Tibial artery (tissue), 4 donors: Measurements from ENCODE around the gene ENTPD8.
"Not testable (repeated sequence)": the region's sequence is repeated elsewhere in the genome, so short reads cannot be mapped to it uniquely, and the experiment has no call there.

Experiments
- DNase-seq, 2 donors: peaks; one replicate each; pipeline ENCODE4 v3.0.0-alpha.2; 2019
- H3K27ac ChIP-seq, 2 donors: fragments of 200-600 bp; sonication (generic) in 1 of 2; 1 replicate in 1 of 2; 2 replicates in 1 of 2; pipeline ENCODE4 v1.5.1; 2018 to 2019; ENCODE audit warnings: mild to moderate bottlenecking in 1 of 2
- H3K27me3 ChIP-seq, 2 donors: fragments of 200-600 bp; sonication (generic) in 1 of 2; one replicate each; pipeline versions ENCODE4 v1.5.1 to v1.6.0; 2016 to 2019
- H3K36me3 ChIP-seq, 3 donors: fragments of 200-600 bp; sonication (generic) in 2 of 3; one replicate each; pipeline ENCODE4 v1.5.1; 2016 to 2019; ENCODE audit warnings: mild to moderate bottlenecking in 2 of 3
- H3K4me1 ChIP-seq, 4 donors: fragments of 200-600 bp; sonication (generic) in 2 of 4; 1 replicate in 3 of 4; 2 replicates in 1 of 4; pipeline ENCODE4 v1.5.1; 2016 to 2019
- H3K4me3 ChIP-seq, 2 donors: fragments of 200-600 bp; sonication (generic) in 1 of 2; 1 replicate in 1 of 2; 2 replicates in 1 of 2; pipeline ENCODE4 v1.5.1; 2018 to 2019; ENCODE audit warnings: mild to moderate bottlenecking in 2 of 2
- H3K9me3 ChIP-seq, 3 donors: fragments of 200-600 bp; sonication (generic) in 1 of 3; one replicate each; pipeline ENCODE4 v1.5.1; 2016 to 2019
- CTCF ChIP-seq, 2 experiments: fragments of 200-600 bp in 1 of 2; fragments of 450-650 bp in 1 of 2; IDR thresholded peaks; one replicate each; pipeline ENCODE4 v1.5.1; 2017 to 2019; ENCODE audit warnings: antibody characterized with exemption in 2 of 2, mild to moderate bottlenecking in 1 of 2, moderate library complexity in 1 of 2
- intact Hi-C: fragments of 100-400 bp; cut with DNase I; formaldehyde crosslinking; loops from one replicate; pipeline ENCODE4 v1.15.0; 2023; ENCODE audit warnings: low total_unique reads

Gene ENTPD8

GRCh38 chr9:137452006-137452760 lies 11.0 kb upstream of the ENTPD8 start:
- Histone ChIP-seq H3K36me3 (peaks cover 30 to 52% (median 47%) of the 10 kb centered on the region in 3 donors), H3K4me3 (no peak overlapping the region), H3K27me3 (no peaks in the 10 kb centered on the region), H3K27ac (no peak overlapping the region), H3K4me1 (peaks cover 0 to 37% (median 34%) of the 10 kb centered on the region in 4 donors), H3K9me3 (no peaks in the 10 kb centered on the region)
- TF ChIP-seq CTCF (IDR thresholded peaks at IDR 0.05), result no peak
- peak in 1 of 2 donors; percentile 65 for DNase-seq
- intact Hi-C loops, result no loop called here

DNA sequence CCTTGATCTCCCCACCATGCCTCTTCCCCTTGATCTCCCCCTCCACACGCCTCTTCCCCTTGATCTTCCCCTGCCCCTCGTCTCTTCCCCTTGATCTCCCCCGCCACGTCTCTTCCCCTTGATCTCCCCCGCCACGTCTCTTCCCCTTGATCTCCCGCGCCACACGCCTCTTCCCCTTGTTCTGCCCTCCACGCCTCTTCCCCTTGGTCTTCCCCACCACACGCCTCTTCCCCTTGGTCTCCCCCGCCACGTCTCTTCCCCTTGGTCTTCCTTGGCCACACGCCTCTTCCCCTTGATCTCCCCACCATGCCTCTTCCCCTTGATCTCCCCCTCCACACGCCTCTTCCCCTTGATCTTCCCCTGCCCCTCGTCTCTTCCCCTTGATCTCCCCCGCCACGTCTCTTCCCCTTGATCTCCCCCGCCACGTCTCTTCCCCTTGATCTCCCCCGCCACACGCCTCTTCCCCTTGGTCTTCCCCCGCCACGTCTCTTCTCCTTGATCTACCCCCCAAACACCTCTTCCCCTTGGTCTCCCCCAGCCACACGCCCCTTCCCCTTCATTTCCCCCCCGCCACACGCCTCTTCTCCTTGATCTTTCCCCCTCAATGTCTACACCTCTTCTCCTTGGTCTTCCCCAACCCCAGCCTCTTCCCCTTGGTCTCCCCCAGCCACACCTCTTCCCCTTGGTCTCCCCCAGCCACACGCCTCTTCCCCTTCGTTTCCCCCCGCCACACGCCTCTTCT lies 10.3 kb upstream of the ENTPD8 start:
- H3K9me3 ChIP-seq, H3K27me3 ChIP-seq, H3K27ac ChIP-seq, H3K4me3 ChIP-seq, intact Hi-C loops: not testable (repeated sequence)
- DNase-seq, result peak in 1 of 2 donors; percentile 46
- peaks cover 30 to 52% (median 45%) of the 10 kb centered on the region in 3 donors for H3K36me3 ChIP-seq
- peaks cover 0 to 30% (median 26%) of the 10 kb centered on the region in 4 donors for H3K4me1 ChIP-seq

DNA sequence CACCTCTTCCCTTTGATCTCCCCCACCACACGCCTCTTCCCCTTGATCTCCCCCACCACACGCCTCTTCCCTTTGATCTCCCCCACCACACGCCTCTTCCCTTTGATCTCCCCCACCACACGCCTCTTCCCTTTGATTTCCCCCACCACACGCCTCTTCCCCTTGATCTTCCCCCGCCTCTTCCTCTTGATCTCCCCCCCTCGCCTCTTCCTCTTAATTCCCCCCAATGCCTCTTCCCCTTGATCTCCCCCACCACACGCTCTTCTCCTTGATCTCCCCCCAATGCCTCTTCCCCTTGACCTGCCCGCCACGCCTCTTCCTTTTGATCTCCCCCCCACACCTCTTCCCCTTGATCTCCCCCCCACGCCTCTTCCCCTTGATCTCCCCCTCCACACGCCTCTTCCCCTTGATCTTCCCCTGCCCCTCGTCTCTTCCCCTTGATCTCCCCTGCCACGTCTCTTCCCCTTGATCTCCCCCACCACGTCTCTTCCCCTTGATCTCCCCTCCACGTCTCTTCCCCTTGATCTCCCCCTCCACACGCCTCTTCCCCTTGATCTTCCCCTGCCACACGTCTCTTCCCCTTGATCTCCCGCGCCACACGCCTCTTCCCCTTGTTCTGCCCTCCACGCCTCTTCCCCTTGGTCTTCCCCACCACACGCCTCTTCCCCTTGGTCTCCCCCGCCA lies 9.5 kb upstream of the ENTPD8 start:
- H3K4me3 ChIP-seq, intact Hi-C loops, H3K27ac ChIP-seq, H3K27me3 ChIP-seq, H3K9me3 ChIP-seq: not testable (repeated sequence)
- peaks cover 0 to 25% (median 19%) of the 10 kb centered on the region in 4 donors for H3K4me1 ChIP-seq
- H3K36me3 ChIP-seq, result peaks cover 26 to 46% (median 39%) of the 10 kb centered on the region in 3 donors
- peak in 1 of 2 donors; percentile 24 for DNase-seq

DNA sequence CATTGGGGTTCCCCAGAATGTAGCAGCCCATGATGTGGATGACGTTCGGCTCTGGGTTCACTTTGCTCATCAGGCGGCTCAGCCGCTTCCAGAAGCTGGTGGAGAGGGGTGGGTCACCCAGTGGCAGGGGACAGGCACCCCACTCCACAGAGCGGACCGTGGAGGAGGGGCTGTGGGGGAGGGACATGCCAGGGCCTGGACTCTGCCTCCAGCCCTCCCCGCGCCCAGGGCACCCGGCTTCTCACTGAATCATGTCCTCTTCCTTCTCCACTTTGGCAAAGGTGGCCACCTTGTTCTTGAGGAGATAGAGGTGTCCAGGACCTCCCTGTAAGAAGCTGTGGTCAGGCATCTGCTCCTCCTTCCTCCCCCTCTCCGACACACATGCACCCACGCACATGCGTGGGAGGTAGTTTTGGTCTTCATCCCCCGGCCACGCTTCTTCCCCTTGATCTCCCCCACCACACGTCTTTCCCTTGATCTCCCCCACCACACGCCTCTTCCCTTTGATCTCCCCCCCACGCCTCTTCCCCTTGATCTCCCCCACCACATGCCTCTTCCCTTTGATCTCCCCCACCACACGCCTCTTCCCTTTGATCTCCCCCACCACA lies 8.9 kb upstream of the ENTPD8 start:
- H3K4me1 ChIP-seq, result peaks cover 0 to 23% (median 17%) of the 10 kb centered on the region in 4 donors
- H3K36me3 ChIP-seq, result peaks cover 25 to 39% (median 33%) of the 10 kb centered on the region in 3 donors
- H3K4me3 ChIP-seq, result no peak overlapping the region
- peaks cover 0 to 5% of the 10 kb centered on the region in 2 donors for H3K27me3 ChIP-seq
- intact Hi-C loops, result no loop called here
- DNase-seq, result no peak
- no peak overlapping the region for H3K27ac ChIP-seq
- H3K9me3 ChIP-seq, result no peaks in the 10 kb centered on the region
- no peak for TF ChIP-seq CTCF (IDR thresholded peaks at IDR 0.05)

GRCh38 chr9:137449081-137449844 lies 8.1 kb upstream of the ENTPD8 start:
- no peak overlapping the region for H3K27ac ChIP-seq
- intact Hi-C loops, result no loop called here

More at GRCh38 chr9:137449081-137449844, 8.1 kb upstream of the ENTPD8 start:
- Histone ChIP-seq H3K36me3 (peaks cover 25 to 34% (median 30%) of the 10 kb centered on the region in 3 donors), H3K27me3 (peaks cover 0 to 11% of the 10 kb centered on the region in 2 donors), H3K4me3 (no peak overlapping the region), H3K4me1 (peaks cover 0 to 15% (median 9%) of the 10 kb centered on the region in 4 donors), H3K9me3 (no peaks in the 10 kb centered on the region)
- TF ChIP-seq CTCF (IDR thresholded peaks at IDR 0.05), result no peak
- no peak for DNase-seq
